Activated B cell treated with CpG ODN at 0.5 μM for 24 hours (primary cell): ENCODE data around the gene ARHGAP42. TPM values are rescaled to one million over a fixed set of nuclear protein-coding genes. Genes with fewer than 3 reads are reported as not detected.
A peak's percentile ranks its signal among the peaks of the same experiment; 100 is the strongest.

Source experiments
- ATAC-seq: fragments of 200-7000 bp; cut with Tn5 transposase; one replicate; pipeline ENCODE4 v1.10.0; 2021; ENCODE audit warnings: low read depth, mild to moderate bottlenecking, moderate library complexity
- CTCF ChIA-PET: fragments of 350-600 bp; sonication (Branson Sonifier 250); formaldehyde crosslinking; loops from one replicate; lab custom pipeline; 2021; ENCODE audit warnings: antibody characterized with exemption; lab: Charles Lee
- POLR2A ChIA-PET: fragments of 350-600 bp; sonication (Branson Sonifier 250); formaldehyde crosslinking; loops from one replicate; lab custom pipeline; 2021; ENCODE audit warnings: antibody characterized with exemption; lab: Charles Lee
- DNase-seq: peaks from one replicate; pipeline ENCODE4 v3.0.0; 2022
- H3K27ac Mint-ChIP-seq: one replicate; pipeline ENCODE4 v1.8.0; 2020; ENCODE audit warnings: mixed read lengths
- H3K27me3 Mint-ChIP-seq: one replicate; pipeline ENCODE4 v1.8.0; 2021; ENCODE audit warnings: mixed read lengths
- H3K36me3 Mint-ChIP-seq: one replicate; pipeline ENCODE4 v1.8.0; 2021; ENCODE audit warnings: low read depth, mixed read lengths
- H3K4me1 Mint-ChIP-seq: one replicate; pipeline ENCODE4 v1.8.0; 2021; ENCODE audit warnings: mixed read lengths
- H3K4me3 Mint-ChIP-seq: one replicate; pipeline ENCODE4 v1.8.0; 2020; ENCODE audit warnings: mild to moderate bottlenecking, mixed read lengths
- H3K9me3 Mint-ChIP-seq: one replicate; pipeline ENCODE4 v1.8.0; 2020; ENCODE audit warnings: mixed read lengths
- CTCF ChIP-seq: fragments of 200-600 bp; IDR thresholded peaks from one replicate; pipeline ENCODE4 v1.8.0; 2022; ENCODE audit warnings: antibody characterized with exemption, mild to moderate bottlenecking
- intact Hi-C: fragments of 100-400 bp; cut with micrococcal nuclease; formaldehyde crosslinking; loops from one replicate; pipeline ENCODE4 v1.15.1; 2024
- total RNA-seq: library from RNA; stranded (reverse); gene quantifications from 2 replicates; pipeline ENCODE4 v1.2.3, GENCODE V29; 2022

The ARHGAP42 gene
- total RNA-seq, 1 donor from 2014 or later = 4.9 TPM

- ChIA-PET POLR2A (no interaction called here), CTCF (interaction anchor here (1.3 kb wide), 1 partner anchor 102 kb away, joined by 3 read pairs; no protein-coding TSS in a partner anchor)
- intact Hi-C loops = no loop called here
- no peak for TF ChIP-seq CTCF
- ATAC-seq = no peak
- no peak for DNase-seq
- no peaks in the 10 kb centered on the region for H3K27me3 Mint-ChIP-seq
- no peaks in the 10 kb centered on the region for H3K9me3 Mint-ChIP-seq
- H3K4me3 Mint-ChIP-seq = no peak overlapping the region
- no peaks in the 10 kb centered on the region for H3K36me3 Mint-ChIP-seq
- peak overlapping the region; percentile 31 for H3K27ac Mint-ChIP-seq
- H3K4me1 Mint-ChIP-seq = peaks cover 47% of the 10 kb centered on the region
These were observed 7.0 kb upstream of the ARHGAP42 start for GRCh38 chr11:100680070-100680469.

GRCh38 chr11:100681064-100681502, 6.0 kb upstream of the ARHGAP42 start:
- ChIA-PET POLR2A (interaction anchor here (0.7 kb wide), 1 partner anchor 36 kb away, joined by 7 read pairs; no protein-coding TSS in a partner anchor), CTCF (interaction anchor here (0.7 to 1.5 kb wide), 5 partner anchors 10 to 174 kb away, joined by 3 to 5 read pairs (median 3); no protein-coding TSS in a partner anchor)
- Mint-ChIP-seq H3K36me3 (no peaks in the 10 kb centered on the region), H3K27ac (peak overlapping the region; percentile 79), H3K27me3 (no peaks in the 10 kb centered on the region), H3K4me1 (peaks cover 57% of the 10 kb centered on the region), H3K9me3 (no peaks in the 10 kb centered on the region), H3K4me3 (peak overlapping the region; percentile 35)
- ATAC-seq (peak; percentile 98), DNase-seq (peak; percentile 58)
- no peak for TF ChIP-seq CTCF
- intact Hi-C loops = loop anchor here (1.0 kb wide), 3 partner anchors 69 to 1234 kb away; partner anchors contain the start of gene CEP126

GRCh38 chr11:100682247-100682969, 4.7 kb upstream of the ARHGAP42 start:
- Mint-ChIP-seq H3K36me3 (peaks cover 2% of the 10 kb centered on the region), H3K27me3 (no peaks in the 10 kb centered on the region), H3K4me1 (peaks cover 68% of the 10 kb centered on the region), H3K4me3 (no peak overlapping the region), H3K9me3 (no peaks in the 10 kb centered on the region), H3K27ac (peak overlapping the region; percentile 62)
- ChIA-PET POLR2A (interaction anchor here (1.5 kb wide), 1 partner anchor 172 kb away, joined by 3 read pairs; no protein-coding TSS in a partner anchor), CTCF (interaction anchor here (0.8 to 1.6 kb wide), 5 partner anchors 143 to 175 kb away, joined by 3 to 7 read pairs (median 4); no protein-coding TSS in a partner anchor)
- no peak for TF ChIP-seq CTCF
- intact Hi-C loops = loop anchor here (1.0 kb wide), 3 partner anchors 106 to 248 kb away; no protein-coding TSS in a partner anchor
- no peak for DNase-seq
- no peak for ATAC-seq

GRCh38 chr11:100683126-100683525, 4.0 kb upstream of the ARHGAP42 start:
- ChIA-PET POLR2A (interaction anchor here (1.5 kb wide), 1 partner anchor 172 kb away, joined by 3 read pairs; no protein-coding TSS in a partner anchor), CTCF (interaction anchor here (1.1 to 1.7 kb wide), 3 partner anchors 106 to 171 kb away, joined by 4 to 7 read pairs (median 5); no protein-coding TSS in a partner anchor)
- DNase-seq (no peak), ATAC-seq (no peak)
- no peak overlapping the region for H3K4me3 Mint-ChIP-seq
- TF ChIP-seq CTCF = no peak
- H3K27me3 Mint-ChIP-seq = no peaks in the 10 kb centered on the region
- peak overlapping the region; percentile 1 for H3K27ac Mint-ChIP-seq
- intact Hi-C loops = no loop called here
- H3K9me3 Mint-ChIP-seq = no peaks in the 10 kb centered on the region
- H3K36me3 Mint-ChIP-seq = peaks cover 4% of the 10 kb centered on the region
- H3K4me1 Mint-ChIP-seq = peaks cover 74% of the 10 kb centered on the region
